GM23338 (cell line): ENCODE results near the gene TUB. TPM values are rescaled to one million over a fixed set of nuclear protein-coding genes. Genes with fewer than 3 reads are reported as not detected.

Experiments
- ATAC-seq: fragments of 200-7000 bp; cut with Tn5 transposase; 3 replicates; pipeline ENCODE4 v1.9.1; 2020
- DNase-seq: peaks from one replicate; pipeline ENCODE4 v3.0.0-alpha.2; 2015; ENCODE audit warnings: low spot score
- H2AFZ ChIP-seq: fragments of 200-600 bp; sonication (generic); 2 replicates; pipeline ENCODE4 v1.8.0; 2016; ENCODE audit warnings: antibody characterized with exemption, mild to moderate bottlenecking, moderate library complexity
- H3F3A ChIP-seq: fragments of 200-600 bp; sonication (generic); replicated peaks from 2 replicates; pipeline ENCODE4 v1.8.0; 2017; ENCODE audit warnings: antibody characterized with exemption, mixed run types, low read depth
- H3K27ac ChIP-seq: fragments of 200-600 bp; sonication (generic); 2 replicates; pipeline ENCODE4 v1.6.1; 2016; ENCODE audit warnings: low read depth
- H3K27me3 ChIP-seq: fragments of 200-600 bp; sonication (generic); 2 replicates; pipeline ENCODE4 v1.8.0; 2016; ENCODE audit warnings: mild to moderate bottlenecking, mixed run types, moderate library complexity; ENCODE audit not compliant: insufficient read depth
- H3K36me3 ChIP-seq: fragments of 200-600 bp; sonication (generic); 2 replicates; pipeline ENCODE4 v1.8.0; 2016; ENCODE audit warnings: mild to moderate bottlenecking; ENCODE audit not compliant: insufficient read depth
- H3K4me1 ChIP-seq: fragments of 200-600 bp; sonication (generic); 2 replicates; pipeline ENCODE4 v1.8.0; 2016; ENCODE audit warnings: mild to moderate bottlenecking, moderate library complexity; ENCODE audit not compliant: insufficient read depth
- H3K4me2 ChIP-seq: fragments of 200-600 bp; sonication (generic); 2 replicates; pipeline ENCODE4 v1.7.1; 2017; ENCODE audit warnings: mixed run types
- H3K4me3 ChIP-seq: fragments of 200-600 bp; sonication (generic); 2 replicates; pipeline ENCODE4 v1.6.1; 2016; ENCODE audit warnings: mixed run types
- H3K79me2 ChIP-seq: fragments of 200-600 bp; sonication (generic); replicated peaks from 2 replicates; pipeline ENCODE4 v1.8.0; 2017; ENCODE audit warnings: mild to moderate bottlenecking; ENCODE audit not compliant: insufficient read depth
- H3K9me2 ChIP-seq: fragments of 200-600 bp; sonication (generic); 2 replicates; pipeline ENCODE4 v1.8.0; 2017; ENCODE audit not compliant: insufficient read depth
- H4K20me1 ChIP-seq: fragments of 200-600 bp; sonication (generic); replicated peaks from 2 replicates; pipeline ENCODE4 v1.8.0; 2017; ENCODE audit warnings: mild to moderate bottlenecking; ENCODE audit not compliant: insufficient read depth
- H3K27ac Mint-ChIP-seq: 2 replicates; pipeline ENCODE4 v1.8.0; 2020; ENCODE audit warnings: inconsistent platforms, mild to moderate bottlenecking, moderate library complexity, mixed read lengths
- H3K27me3 Mint-ChIP-seq: 3 replicates; pipeline ENCODE4 v1.8.0; 2022; ENCODE audit warnings: low read depth, mild to moderate bottlenecking, moderate library complexity, mixed read lengths, inconsistent platforms; ENCODE audit not compliant: insufficient read depth, poor library complexity
- H3K36me3 Mint-ChIP-seq: 3 replicates; pipeline ENCODE4 v1.8.0; 2021; ENCODE audit warnings: low read depth, mild to moderate bottlenecking, inconsistent platforms, moderate library complexity, mixed read lengths
- H3K4me1 Mint-ChIP-seq: 3 replicates; pipeline ENCODE4 v1.8.0; 2020; ENCODE audit warnings: mild to moderate bottlenecking, inconsistent platforms, mixed read lengths
- H3K4me3 Mint-ChIP-seq: 3 replicates; pipeline ENCODE4 v1.8.0; 2021; ENCODE audit warnings: moderate library complexity, mild to moderate bottlenecking, inconsistent platforms, mixed read lengths
- H3K9me3 Mint-ChIP-seq: 3 replicates; pipeline ENCODE4 v1.8.0; 2020; ENCODE audit warnings: moderate library complexity, mild to moderate bottlenecking, inconsistent platforms, mixed read lengths
- CTCF ChIP-seq, 2 experiments: fragments of 200-600 bp in 1 of 2; sonication (generic) in 1 of 2; conservative IDR thresholded peaks; 2 replicates each; pipeline versions ENCODE4 v1.5.1 to v1.6.1; 2016 to 2017; ENCODE audit warnings: antibody characterized with exemption in 2 of 2, low read depth in 2 of 2, mild to moderate bottlenecking in 2 of 2, moderate library complexity in 1 of 2
- ETS1 ChIP-seq: IDR thresholded peaks from 2 replicates; pipeline ENCODE4 v1.6.1; 2016; ENCODE audit warnings: antibody characterized with exemption
- EZH2 ChIP-seq: fragments of 200-600 bp; sonication (generic); IDR thresholded peaks from one replicate; pipeline ENCODE4 v1.8.0; 2017; ENCODE audit warnings: antibody characterized with exemption, mild to moderate bottlenecking, low read depth; ENCODE audit not compliant: unreplicated experiment
- EZH2phosphoT487 ChIP-seq: fragments of 200-600 bp; sonication (generic); IDR thresholded peaks from one replicate; pipeline ENCODE4 v1.8.1; 2018; ENCODE audit warnings: antibody characterized with exemption; ENCODE audit not compliant: unreplicated experiment
- JUNB ChIP-seq: IDR thresholded peaks from one replicate; pipeline ENCODE4 v1.6.1; 2016; ENCODE audit warnings: antibody characterized with exemption; ENCODE audit not compliant: unreplicated experiment
- NANOG ChIP-seq: IDR thresholded peaks from 2 replicates; pipeline ENCODE4 v1.6.1; 2016; ENCODE audit warnings: antibody characterized with exemption, borderline replicate concordance
- REST ChIP-seq: IDR thresholded peaks from one replicate; pipeline ENCODE4 v1.6.1; 2018; ENCODE audit warnings: antibody characterized with exemption; ENCODE audit not compliant: unreplicated experiment
- STAT1 ChIP-seq: IDR thresholded peaks from one replicate; pipeline ENCODE4 v1.6.1; 2016; ENCODE audit warnings: antibody characterized with exemption; ENCODE audit not compliant: unreplicated experiment
- ZNF331 ChIP-seq: fragments of 250-450 bp; sonication (Bioruptor Pico); IDR thresholded peaks from 2 replicates; pipeline ENCODE4 v1.5.0; 2020; ENCODE audit warnings: low read depth, mild to moderate bottlenecking, moderate library complexity
- polyA plus RNA-seq: library from polyadenylated mRNA; unstranded; fragments of >200 nt; fragmentation: Nextera tagmentation; extraction: Ambion mirVana; gene quantifications from 2 replicates; pipeline ENCODE4 v1.2.1, GENCODE V29; 2016
- total RNA-seq: library from RNA; depleted of rRNA; stranded (reverse); fragments of >200 nt; shearing (Covaris generic); gene quantifications from 2 replicates; pipeline ENCODE4 v1.2.3, GENCODE V29; 2014

The TUB gene
- total and polyA plus RNA-seq, 2 experiments from 2014 or later = 5.5 to 30.4 TPM

GRCh38 chr11:8059030-8059429 is 22.0 kb upstream of the TUB start:
- Mint-ChIP-seq H3K27me3 (peaks cover 9% of the 10 kb centered on the region), H3K27ac (no peak overlapping the region), H3K4me3 (no peak overlapping the region), H3K9me3 (no peaks in the 10 kb centered on the region), H3K36me3 (no peaks in the 10 kb centered on the region), H3K4me1 (peaks cover 15% of the 10 kb centered on the region)
- Histone ChIP-seq H3K9me2 (no peaks in the 10 kb centered on the region), H3K79me2 (no peaks in the 10 kb centered on the region), H3K4me2 (no peak overlapping the region), H3K36me3 (no peaks in the 10 kb centered on the region), H3K27ac (no peak overlapping the region), H4K20me1 (no peaks in the 10 kb centered on the region), H3F3A (no peaks in the 10 kb centered on the region), H3K4me1 (no peaks in the 10 kb centered on the region; the same call in 1 of the 2 replicates), H2AFZ (peak overlapping the region; percentile 81), H3K4me3 (no peak overlapping the region), H3K27me3 (no peaks in the 10 kb centered on the region)
- ATAC-seq (no peak), DNase-seq (no peak)
- no peak for TF ChIP-seq REST
- no peak for TF ChIP-seq JUNB
- TF ChIP-seq EZH2phosphoT487 = no peak
- TF ChIP-seq EZH2 = no peak
- no peak for TF ChIP-seq STAT1
- TF ChIP-seq ZNF331 (CRISPR knock-in tag) = no peak

GRCh38 chr11:8059571-8060011 is 21.4 kb upstream of the TUB start:
- H4K20me1 ChIP-seq = no peaks in the 10 kb centered on the region
- no peaks in the 10 kb centered on the region; the same call in 1 of the 2 replicates for H3K4me1 ChIP-seq
- H3K27me3 ChIP-seq = no peaks in the 10 kb centered on the region
- ATAC-seq (no peak), DNase-seq (no peak)
- no peak overlapping the region for H3K4me3 ChIP-seq
- peak overlapping the region; percentile 81 for H2AFZ ChIP-seq
- H3K4me3 Mint-ChIP-seq = no peak overlapping the region
- H3F3A ChIP-seq = no peaks in the 10 kb centered on the region
- no peaks in the 10 kb centered on the region for H3K9me3 Mint-ChIP-seq
- H3K9me2 ChIP-seq = no peaks in the 10 kb centered on the region
- H3K79me2 ChIP-seq = no peaks in the 10 kb centered on the region
- H3K36me3 ChIP-seq = no peaks in the 10 kb centered on the region
- H3K4me2 ChIP-seq = no peak overlapping the region
- no peak overlapping the region for H3K27ac Mint-ChIP-seq
- H3K4me1 Mint-ChIP-seq = peaks cover 15% of the 10 kb centered on the region
- no peak overlapping the region for H3K27ac ChIP-seq
- peaks cover 6% of the 10 kb centered on the region for H3K27me3 Mint-ChIP-seq
- no peaks in the 10 kb centered on the region for H3K36me3 Mint-ChIP-seq
- TF ChIP-seq CTCF (conservative IDR thresholded peaks at IDR 0.05; ENCODE audit: low read depth in 2 of 2) (no peak), REST (no peak), NANOG (no peak), ETS1 (no peak)
